T-helper 9 cell (primary cell): ENCODE data around the gene ACO2.
"Not testable (repeated sequence)": the region's sequence is repeated elsewhere in the genome, so short reads cannot be mapped to it uniquely, and the experiment has no call there.

Experiments
- DNase-seq: peaks from one replicate; pipeline ENCODE4 v3.0.0-alpha.2; 2020
- total RNA-seq, 2 donors: gene quantifications; one replicate each; lab custom pipeline; 2026; lab: John Stamatoyannopoulos, UW

Gene ACO2
- total RNA-seq, result 97.0 to 108 reads per million in 2 donors

DNA sequence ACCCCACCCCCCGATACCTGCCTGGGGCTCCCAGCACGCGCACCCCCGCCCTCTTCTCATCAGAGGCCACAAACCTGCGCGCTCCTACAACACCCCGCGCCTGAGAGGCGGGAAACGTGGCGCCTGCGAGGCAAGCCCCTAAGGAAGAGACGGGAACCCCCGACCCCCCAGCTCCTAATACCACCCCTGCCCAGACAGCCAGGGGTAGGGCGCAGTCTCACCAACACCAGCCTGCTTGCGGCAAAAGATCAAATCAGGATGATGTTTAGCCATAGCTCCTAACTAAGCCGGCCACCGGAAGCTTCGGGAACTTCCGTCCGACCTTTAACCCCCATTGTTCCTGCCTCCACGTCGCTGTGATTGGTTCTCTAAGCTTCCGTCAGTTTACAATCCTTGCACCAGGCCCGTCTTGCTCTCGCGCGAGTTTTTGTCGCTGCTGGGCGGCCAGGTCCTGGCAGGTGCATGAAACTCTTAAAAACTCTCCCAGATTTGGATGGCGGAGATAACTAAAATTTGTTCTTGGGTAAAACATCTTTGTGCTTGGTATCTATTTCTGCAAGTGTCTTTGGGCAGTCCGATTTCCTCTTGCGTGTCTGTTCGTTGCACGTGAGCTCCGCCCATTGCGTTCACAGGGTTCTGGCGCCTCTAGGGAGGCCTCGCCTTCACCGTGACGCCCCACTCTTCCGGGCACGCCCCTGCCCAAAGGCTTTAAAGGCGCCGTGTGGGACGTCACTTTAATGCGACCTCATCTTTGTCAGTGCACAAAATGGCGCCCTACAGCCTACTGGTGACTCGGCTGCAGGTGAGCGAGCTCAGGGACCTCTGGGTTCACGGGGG, at the start of gene ACO2, which contains the start of gene PHF5A:
Gene ACO2 (plus strand): TSS at position 737 of the 837 bp plus-strand sequence. CDS start 30 bp downstream, at position 767.
Gene PHF5A (minus strand): TSS at position 312 of the 837 bp plus-strand sequence. CDS start 39 bp downstream, at position 273.
- DNase-seq, result peak; percentile 98

DNA sequence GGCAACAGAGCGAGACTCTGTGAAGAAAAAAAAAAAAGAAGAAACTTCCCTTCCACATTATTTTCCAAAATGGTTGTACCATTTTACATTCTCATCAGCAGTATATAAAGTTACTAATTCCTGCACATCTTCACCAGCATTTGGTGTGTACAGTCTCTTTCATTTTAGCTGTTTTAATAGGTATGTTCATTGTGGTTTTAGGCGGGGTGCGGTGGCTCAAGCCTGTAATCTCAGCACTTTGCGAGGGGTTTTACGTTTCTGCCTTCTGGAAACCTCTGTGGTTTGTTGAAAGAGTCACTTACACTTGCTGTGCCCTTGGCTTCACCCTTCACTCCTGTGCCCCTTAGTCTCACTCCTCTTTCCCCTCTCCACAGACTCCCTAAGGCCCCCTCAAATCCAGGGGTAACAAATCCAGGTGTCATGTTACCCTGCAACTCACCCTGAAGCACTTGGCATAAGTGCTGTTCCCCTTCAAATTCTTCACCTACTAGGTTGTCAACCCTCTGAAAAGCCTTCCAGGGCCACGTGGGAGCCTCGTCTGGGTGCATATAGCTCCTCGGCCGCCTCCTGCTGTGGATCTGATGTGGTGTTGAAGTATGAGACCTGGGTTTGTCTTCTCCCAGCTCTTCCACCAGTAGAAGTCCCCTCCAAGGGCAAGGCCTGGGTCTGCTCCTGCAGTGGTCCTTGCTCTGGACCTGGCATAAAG, 43.1 kb upstream of the ACO2 start:
- no peak for DNase-seq

DNA sequence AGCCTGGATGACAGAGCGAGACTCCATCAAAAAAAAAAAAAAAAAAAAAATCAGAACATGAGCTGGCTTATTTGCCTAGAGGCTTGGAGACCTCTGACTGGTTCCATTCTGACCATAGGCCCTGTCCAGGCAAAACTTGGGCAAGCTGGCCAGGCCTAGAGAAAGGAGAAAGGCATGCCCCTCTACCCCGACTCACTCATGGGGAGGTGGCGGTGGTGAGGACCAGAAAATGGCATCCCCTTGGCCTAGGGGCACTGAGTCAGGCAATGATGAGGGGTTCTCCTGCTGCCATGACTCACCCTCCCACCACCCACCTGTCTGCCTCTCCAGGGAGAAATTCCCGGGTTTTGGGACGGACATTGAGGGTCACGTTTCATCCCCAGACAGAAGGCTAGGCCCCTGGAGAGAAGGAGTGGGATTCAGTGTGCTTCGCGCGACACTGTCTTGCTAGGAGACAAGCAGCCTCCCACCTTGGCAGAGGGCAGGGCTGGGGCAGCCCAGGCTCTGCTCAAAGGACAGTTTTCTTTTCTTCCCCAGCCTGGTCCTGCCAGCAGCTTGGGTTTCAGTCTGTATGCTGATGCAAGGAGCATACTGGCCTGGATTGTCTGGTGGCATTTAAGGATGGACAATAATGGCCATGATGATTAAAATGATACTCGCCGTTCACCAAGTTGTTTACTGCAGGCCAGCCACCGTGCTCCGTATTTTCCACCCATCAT, 39.5 kb upstream of the ACO2 start:
- DNase-seq, result no peak

DNA sequence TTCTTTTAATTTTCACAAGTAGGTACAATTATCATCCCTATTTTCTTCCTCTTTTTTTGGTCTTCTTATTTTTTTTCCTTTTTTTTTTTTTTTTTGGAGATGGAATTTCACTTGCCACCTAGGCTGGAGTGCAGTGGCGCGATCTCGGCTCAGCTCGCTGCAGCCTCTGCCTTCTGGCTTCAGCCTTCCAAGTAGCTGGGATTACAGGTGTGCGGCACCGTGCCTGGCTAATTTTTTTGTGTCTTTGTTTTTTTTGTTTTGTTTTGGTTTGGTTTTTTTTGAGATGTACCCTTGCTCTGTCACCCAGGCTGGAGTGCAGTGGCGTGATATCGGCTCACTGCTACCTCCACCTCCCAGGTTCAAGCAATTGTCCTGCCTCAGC, 39.0 kb upstream of the ACO2 start:
- DNase-seq, result no peak

DNA sequence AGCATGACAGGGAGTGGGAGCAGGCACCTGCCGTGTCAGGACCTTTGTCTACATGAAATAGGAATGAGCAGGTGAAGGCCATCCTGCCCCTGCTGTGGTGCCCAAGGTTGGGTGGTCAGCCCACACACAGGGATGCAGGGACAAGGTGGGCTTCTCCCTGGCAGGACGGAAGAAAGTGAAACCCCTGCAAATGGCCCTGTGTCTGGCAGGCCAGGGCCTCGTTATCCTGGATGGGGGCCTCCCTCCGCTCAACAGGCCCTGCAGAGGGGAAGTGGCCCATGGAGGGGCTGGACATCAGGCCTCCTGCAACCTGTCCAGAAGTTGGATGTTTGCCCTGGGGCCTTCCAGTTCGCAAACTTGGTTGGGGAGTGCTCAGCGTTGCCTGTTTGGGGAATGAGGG, 37.3 kb upstream of the ACO2 start:
- no peak for DNase-seq

DNA sequence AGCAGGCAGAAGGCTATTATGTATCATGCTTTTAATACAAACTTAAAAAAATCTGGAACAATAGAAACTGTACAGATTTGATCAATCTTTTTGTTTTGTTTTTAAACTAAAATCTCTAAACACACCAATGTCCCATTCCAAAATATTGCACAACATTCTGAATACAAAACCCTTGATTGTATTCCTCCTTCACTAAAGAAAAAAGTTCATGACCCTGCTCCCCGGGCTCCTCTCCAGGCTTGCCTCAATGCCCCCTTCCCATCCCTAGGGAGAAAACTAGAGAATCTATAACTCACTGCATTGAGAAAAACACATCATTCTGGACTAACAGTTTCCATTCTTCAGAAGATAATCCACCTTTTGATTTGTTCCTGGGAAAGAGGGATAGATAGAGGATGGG, 35.4 kb upstream of the ACO2 start:
- not testable (repeated sequence) for DNase-seq

DNA sequence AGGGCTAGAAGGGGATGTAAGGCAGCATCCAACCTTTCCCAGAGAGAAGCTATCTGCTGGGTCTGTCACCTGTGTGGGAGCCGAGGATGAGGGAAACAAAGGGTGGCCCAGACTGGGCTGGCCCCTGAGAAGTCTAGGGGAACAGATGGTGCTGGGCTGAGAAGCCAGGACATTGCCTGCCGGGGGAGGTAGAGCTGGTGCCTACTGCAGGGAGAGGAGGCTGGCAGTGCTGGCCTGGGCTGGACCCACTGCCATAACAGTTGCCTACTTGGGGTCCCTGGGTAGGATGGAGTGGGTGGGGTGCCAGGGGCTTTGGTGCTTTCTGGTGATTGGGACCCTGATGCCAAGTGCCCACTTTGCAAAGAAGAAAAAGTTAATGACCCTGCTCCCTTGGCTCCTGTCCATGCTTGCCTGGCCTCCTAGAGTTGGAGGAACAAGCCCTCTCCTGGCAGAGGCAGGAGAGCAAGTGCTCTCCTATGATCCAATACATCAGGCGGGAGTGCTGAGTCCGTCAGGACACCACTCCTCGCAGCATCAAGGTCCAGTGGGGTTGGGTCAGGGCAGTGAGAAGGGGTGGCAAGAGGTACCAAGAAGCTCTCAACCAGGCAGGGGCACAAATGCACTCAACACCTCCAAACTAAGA, 34.4 kb upstream of the ACO2 start:
- DNase-seq, result not testable (repeated sequence)

DNA sequence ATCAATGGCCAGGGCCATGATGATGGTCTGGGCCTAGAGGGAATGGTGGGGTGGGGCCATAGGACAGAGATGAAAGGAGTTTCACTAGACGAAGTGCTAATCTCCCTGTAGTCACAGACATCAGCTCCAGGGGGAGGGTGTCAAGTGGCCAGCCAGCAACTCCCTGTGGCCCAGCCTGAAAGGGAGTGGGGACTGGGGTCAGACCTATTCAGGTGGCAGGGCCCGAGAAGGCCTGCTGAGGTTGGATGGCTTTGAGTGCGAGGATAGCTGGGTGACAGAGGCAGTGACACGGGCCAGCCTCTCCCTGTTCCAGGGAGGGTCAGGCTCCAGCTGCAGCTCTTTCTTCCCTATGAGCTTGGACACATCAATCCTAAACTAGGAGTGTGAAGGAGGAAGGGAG, 33.4 kb upstream of the ACO2 start:
- no peak for DNase-seq

DNA sequence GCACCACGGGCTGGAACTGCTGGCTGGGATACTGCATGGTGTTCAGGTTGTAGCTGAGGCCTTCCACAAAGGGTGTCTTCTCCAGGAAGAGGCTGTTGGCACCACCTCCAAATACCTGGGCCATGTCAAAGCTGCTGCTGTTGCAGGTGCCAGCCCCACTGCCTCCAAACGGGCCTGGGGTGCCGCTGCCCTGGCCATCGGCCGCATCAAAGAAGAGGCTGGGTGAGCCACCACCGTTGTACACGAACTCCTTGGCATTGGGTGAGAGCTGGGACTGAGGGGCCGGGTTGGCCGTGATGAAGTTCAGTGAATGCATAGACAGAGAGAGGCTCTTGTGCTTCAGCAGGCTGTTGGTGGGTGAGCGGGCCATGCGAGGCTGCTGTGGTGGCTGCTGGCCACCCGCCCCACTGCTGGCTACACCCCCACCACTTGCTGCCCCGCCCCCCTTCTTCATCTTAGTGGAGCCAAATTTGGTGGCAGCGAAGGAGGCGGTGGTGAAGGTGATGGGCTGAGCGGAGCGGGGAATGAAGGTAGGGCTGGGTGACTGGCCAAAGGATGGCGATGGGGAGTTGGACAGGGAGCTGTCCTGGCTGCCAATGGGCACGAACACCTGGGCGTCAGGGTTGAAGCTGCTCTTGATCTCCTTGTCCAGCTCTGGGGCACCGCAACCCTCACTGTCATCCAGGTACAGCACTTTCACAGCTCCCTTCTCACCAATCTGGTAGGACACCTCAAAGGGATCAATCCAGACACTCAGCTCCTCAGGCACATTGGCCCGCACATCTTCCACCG, 32.4 kb upstream of the ACO2 start:
- DNase-seq, result no peak

DNA sequence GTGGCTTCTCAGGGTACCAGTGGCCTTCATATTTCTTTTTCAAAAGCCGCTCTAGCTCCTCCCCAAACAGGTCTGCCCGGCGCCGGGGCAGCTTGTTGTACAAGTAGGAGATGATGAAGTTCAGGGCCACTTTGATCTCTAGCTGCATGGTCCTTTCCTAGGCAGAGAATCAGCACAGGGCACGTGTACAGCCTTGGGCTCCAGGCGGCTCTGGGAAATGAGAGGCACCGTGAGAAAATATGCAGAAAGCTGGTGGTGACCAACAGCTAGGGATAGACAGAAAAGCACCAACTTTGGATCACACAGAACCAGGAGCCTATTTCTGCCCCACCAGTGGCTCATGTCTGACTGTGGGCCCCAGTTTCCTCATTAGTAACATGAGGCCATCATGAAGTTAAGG, 31.7 kb upstream of the ACO2 start:
- DNase-seq, result no peak

DNA sequence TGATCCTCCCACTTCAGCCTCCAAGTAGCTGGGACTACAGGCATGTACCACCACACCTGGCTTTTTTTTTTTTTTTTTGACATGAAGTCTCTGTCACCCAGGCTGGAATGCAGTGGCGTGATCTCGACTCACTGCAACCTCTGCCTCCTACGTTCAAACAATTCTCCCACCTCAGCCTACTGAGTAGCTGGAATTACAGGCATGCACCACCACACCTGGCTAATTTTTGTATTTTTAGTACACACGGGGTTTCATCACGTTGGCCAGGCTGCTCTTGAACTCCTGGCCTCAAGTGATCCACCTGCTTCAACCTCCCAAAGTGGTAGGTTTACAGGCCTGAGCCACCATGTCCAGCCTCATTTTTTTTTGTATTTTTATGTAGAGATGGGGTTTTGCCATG, 28.4 kb upstream of the ACO2 start:
- DNase-seq, result not testable (repeated sequence)

DNA sequence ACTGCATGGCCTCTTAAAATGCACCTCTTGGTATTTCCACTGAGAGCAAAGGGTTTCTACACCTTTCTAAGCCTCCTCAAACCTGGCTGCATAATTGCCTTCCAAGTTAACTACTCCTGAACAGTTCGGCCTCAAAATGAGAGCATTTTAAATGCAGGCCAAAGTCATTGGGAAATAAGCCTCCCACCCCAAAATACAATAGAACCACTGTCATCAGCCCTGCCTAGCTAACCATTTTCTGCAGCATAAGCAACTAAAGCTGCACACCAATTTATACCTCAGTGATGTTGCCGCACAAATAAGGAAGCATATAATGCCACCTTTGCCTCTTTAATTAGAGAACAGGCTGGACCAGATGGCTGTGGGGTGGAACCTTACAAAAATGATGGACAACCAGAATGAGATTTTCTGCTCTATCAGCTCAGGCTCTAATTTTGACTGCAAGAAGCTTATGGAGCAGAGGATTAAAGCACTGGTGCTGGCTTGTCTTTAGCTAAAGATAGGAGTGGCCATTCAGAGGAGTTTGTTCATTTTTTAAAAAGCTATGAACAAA, 26.6 kb upstream of the ACO2 start:
- no peak for DNase-seq

DNA sequence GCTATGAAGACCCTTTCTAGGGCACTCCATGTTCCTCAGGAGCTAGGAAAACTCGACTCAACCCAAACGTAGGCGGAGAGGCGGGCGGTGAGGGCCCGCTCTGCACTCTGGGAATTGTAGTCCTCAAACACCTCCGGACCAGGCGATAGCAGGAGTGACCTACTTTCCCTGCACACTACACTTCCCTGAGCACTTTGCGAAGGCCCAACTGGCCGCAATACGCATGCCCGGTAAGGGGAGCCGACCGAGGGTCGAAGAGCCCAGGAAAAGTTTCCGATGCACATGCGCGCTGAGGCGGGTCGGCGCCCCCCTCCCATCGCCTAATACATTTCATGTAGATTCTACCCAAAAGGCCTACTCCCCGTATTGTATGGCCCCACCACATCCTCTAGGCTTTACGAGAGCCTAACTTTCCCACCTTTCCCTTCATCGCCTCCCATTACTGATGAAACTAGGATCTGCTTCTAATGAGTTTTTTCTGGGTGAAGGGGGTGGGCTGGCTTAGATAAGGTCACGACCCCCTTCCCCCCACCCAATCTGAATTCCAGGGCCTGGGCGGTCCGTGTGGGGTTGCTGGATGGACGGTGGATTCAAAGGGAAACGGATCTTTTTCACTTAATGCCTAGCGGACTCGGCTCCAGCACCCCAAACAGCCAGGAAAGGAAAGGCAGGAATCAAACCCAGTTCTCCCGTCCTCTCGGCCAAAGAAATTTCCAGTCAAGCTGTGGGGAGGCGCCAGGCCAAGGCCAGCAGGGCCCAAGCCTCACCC, 24.4 kb upstream of the ACO2 start:
- peak; percentile 68 for DNase-seq

DNA sequence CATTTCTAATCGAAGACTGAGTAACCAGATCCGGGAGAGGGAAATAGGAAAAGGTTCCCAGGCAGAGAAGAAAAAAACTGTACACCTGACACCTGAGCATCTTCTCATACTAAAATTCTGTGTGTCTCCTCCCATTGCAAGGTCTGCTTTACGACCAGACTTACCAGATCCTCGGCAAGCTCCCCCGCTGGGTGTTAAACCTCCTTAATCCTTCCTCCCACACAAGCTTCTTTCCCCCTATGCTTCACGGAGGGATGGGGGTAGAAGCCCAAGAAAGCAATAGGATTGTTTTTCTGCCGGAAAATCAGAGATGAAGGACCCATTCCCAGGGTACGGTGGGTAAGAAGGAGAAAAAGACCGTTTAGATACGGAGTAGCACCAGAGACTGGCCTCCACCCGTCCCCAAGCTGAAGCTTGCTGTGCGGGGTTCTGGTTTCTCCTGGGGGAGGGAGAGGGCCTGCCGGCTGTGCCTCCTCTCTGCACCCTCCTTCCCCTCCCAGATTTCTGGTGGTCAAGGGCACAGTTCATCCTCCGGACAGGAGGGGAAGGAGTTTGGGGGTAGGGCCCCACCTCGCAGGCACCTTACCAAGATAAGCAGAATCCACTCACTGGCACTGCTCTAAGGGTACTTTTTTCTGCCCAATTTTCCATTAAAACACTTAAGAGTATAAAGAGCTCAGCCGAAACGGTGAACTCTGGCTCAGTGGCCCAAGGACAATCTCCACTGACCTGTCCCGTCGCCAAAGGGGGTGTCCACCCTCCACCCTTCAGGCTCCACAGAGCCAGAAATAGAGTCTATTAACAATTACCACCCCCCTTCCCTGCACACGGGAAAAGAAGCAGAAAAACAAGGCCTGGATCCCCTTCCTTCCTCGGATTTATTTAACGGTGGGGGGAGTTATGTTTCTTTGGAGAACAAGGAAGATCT, 23.5 kb upstream of the ACO2 start:
- DNase-seq, result peak; percentile 7

DNA sequence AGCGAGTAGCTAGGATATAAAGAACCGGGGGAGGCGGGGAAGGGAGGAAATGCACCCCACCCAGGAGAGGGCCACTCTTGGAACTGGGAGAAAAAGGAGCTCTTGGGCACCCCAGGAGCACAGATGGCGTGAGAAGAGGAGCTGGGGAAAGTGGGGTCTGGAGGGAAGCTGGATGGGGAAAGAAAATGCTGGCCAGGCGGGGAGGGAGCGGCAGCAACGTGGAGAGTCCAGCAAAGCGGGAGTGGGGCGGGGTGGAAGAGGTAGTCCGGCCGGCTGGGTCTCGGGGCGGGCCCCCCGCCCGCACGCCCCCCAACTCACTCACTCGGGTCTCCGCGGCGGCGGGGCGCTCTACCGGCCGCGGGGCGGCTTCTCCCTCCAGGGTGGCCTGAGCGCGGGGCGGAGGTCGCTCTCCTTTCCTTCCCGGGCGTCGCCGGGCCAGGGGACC, 22.8 kb upstream of the ACO2 start:
- peak; percentile 5 for DNase-seq

DNA sequence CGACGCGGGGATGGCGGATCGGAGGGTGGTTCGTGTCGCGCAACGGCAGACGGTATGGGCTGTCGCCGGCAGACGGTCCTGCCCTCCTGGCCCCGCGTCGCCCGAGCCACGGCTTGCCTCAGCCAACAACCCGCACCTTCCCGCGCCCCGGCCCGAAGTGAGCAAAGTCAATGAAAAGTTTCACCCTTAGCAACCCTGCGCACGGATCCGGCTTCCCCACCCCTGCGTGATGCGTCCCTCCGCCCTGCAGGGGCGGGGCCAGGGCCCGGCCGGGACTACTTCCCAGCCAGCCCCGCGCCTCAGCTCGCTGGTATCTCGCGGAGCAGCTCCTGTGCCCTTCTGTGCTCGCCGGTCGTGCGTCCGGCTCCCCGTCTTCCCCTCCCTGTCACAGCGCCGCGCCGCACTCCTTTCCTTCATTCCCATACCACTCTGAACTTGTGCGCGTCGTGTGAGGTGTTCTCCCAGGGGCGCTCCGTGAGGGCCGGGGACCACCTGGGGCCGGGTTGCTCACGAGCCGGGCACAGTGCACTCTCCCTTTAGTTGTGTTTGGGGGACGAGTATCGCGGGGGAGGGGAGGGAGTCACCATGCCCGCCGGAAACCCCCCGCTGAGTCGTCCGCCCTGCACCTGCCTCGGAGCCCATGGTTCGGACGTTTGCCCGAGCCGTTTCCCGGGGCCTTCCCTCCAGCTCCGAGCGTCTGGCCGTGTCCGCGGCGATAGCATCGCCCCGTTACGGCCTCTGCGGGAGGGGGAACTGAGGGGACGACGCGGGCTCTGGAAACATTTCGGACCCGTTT, 22.1 kb upstream of the ACO2 start, which contains the start of gene TOB2:
Gene TOB2 (minus strand): TSS at position 163 of the 796 bp plus-strand sequence. CDS start 9,456 bp downstream, outside the sequence.
- peak; percentile 91 for DNase-seq

DNA sequence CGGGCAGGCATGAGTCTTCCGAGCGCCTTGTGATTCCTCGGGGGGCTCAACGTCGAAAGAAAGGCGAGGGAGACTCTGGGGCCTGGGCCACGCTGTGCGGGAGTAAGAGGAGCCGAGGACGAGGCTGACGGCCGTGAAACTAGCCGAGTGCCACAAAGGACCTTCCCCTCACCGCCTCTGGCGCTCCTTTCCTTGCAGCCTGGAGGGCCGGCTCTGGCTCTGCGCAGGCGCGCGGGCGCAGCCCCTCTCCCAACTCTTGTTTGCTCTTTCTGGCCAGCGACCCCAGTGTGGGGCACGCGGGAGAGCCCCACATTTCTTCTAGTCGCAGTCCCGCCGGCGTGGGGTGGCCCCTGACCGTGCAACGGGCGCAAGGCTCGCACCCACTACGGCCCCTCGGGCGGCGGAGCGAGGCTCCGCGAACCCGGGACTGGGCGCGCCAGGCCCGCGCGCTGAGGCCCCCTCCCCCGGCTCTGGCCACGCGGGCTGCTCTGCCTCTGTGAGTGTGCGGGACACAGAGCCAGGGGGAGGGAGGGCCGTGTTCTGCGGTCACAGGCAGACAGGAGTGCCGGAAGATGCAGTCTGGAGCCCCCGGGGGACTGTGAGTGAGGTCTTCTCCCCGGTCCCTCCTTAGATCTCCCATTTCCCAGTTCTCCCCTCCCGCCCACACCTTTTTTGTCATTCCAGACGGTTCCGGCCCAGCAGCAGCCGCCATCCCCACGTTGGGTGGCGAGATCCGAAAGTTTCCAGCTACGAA, 21.3 kb upstream of the ACO2 start:
- peak; percentile 52 for DNase-seq
